Head of caudate nucleus (tissue), 42 donors: Measurements from ENCODE around the gene GPR37.
A peak's percentile ranks its signal among the peaks of the same experiment; 100 is the strongest.

ENCODE experiments used
- DNase-seq, 42 donors: peaks; one replicate each; pipeline versions ENCODE4 v3.0.0 to v3.0.0-alpha.2; 2020 to 2021; ENCODE audit warnings: mixed read lengths in 7 of 42
- intact Hi-C: fragments of 100-400 bp; cut with DNase I; formaldehyde crosslinking; loops from one replicate; pipeline ENCODE4 v1.15.0; 2022

Gene GPR37

GRCh38 chr7:124781907-124782734, 16.5 kb upstream of the GPR37 start:
- intact Hi-C loops, result no loop called here
- no peak for DNase-seq

GRCh38 chr7:124781418-124781817, 15.8 kb upstream of the GPR37 start:
- no peak for DNase-seq
- intact Hi-C loops, result no loop called here

- no peak for DNase-seq
- intact Hi-C loops, result no loop called here
These were observed 15.0 kb upstream of the GPR37 start for GRCh38 chr7:124780608-124781007.

GRCh38 chr7:124780056-124780455, 14.5 kb upstream of the GPR37 start:
- no peak for DNase-seq
- intact Hi-C loops, result no loop called here

GRCh38 chr7:124779620-124780019, 14.0 kb upstream of the GPR37 start:
- DNase-seq, result no peak
- intact Hi-C loops, result no loop called here

GRCh38 chr7:124779194-124779593, 13.6 kb upstream of the GPR37 start:
- DNase-seq, result no peak
- intact Hi-C loops, result no loop called here

- DNase-seq, result no peak
- intact Hi-C loops, result no loop called here
These were observed 11.7 kb upstream of the GPR37 start for GRCh38 chr7:124777268-124777667.

- intact Hi-C loops, result no loop called here
- DNase-seq, result no peak
These were observed 10.6 kb upstream of the GPR37 start for GRCh38 chr7:124776153-124776552.

GRCh38 chr7:124775422-124775821, 9.8 kb upstream of the GPR37 start:
- DNase-seq, result no peak
- intact Hi-C loops, result no loop called here

- DNase-seq, result no peak
- intact Hi-C loops, result loop anchor here (5.0 kb wide), 1 partner anchor 602 kb away; no protein-coding TSS in a partner anchor
These were observed 8.3 kb upstream of the GPR37 start for GRCh38 chr7:124773938-124774337.

- intact Hi-C loops, result loop anchor here (5.0 kb wide), 1 partner anchor 601 kb away; no protein-coding TSS in a partner anchor
- DNase-seq, result no peak
These were observed 7.7 kb upstream of the GPR37 start for GRCh38 chr7:124773339-124773738.

- intact Hi-C loops, result loop anchor here (10.0 kb wide), 1 partner anchor 124 kb away; no protein-coding TSS in a partner anchor
- no peak for DNase-seq
These were observed 3.5 kb upstream of the GPR37 start for GRCh38 chr7:124769136-124769535.

- intact Hi-C loops, result loop anchor here (10.0 kb wide), 1 partner anchor 124 kb away; no protein-coding TSS in a partner anchor
- no peak for DNase-seq
These were observed 2.9 kb upstream of the GPR37 start for GRCh38 chr7:124768525-124768924.

GRCh38 chr7:124764847-124765400, 668 bp downstream of the GPR37 start:
- peak in 34 of 42 donors; percentile 23 to 74 (median 46) for DNase-seq
- intact Hi-C loops, result loop anchor here (10.0 kb wide), 1 partner anchor 120 kb away; no protein-coding TSS in a partner anchor

- intact Hi-C loops, result loop anchor here (10.0 kb wide), 1 partner anchor 119 kb away; no protein-coding TSS in a partner anchor
- DNase-seq, result peak in 11 of 42 donors; percentile 5 to 55 (median 34)
These were observed 1.3 kb downstream of the GPR37 start for GRCh38 chr7:124764051-124764846.

- DNase-seq, result peak in 40 of 42 donors; percentile 6 to 93 (median 67)
- intact Hi-C loops, result loop anchor here (10.0 kb wide), 1 partner anchor 118 kb away; no protein-coding TSS in a partner anchor
These were observed 2.9 kb downstream of the GPR37 start for GRCh38 chr7:124762611-124763143.

GRCh38 chr7:124761164-124761715, 4.4 kb downstream of the GPR37 start:
- DNase-seq, result peak in 1 of 42 donors; percentile 31
- intact Hi-C loops, result loop anchor here (10.0 kb wide), 1 partner anchor 116 kb away; no protein-coding TSS in a partner anchor

GRCh38 chr7:124758327-124758726, 7.3 kb downstream of the GPR37 start:
- no peak for DNase-seq
- intact Hi-C loops, result no loop called here
